T-helper 22 cell (primary cell): ENCODE data around the gene ZNF214.

ENCODE experiments used
- DNase-seq: peaks from one replicate; pipeline ENCODE4 v3.0.0-alpha.2; 2020; ENCODE audit warnings: low read depth

Gene ZNF214

DNA sequence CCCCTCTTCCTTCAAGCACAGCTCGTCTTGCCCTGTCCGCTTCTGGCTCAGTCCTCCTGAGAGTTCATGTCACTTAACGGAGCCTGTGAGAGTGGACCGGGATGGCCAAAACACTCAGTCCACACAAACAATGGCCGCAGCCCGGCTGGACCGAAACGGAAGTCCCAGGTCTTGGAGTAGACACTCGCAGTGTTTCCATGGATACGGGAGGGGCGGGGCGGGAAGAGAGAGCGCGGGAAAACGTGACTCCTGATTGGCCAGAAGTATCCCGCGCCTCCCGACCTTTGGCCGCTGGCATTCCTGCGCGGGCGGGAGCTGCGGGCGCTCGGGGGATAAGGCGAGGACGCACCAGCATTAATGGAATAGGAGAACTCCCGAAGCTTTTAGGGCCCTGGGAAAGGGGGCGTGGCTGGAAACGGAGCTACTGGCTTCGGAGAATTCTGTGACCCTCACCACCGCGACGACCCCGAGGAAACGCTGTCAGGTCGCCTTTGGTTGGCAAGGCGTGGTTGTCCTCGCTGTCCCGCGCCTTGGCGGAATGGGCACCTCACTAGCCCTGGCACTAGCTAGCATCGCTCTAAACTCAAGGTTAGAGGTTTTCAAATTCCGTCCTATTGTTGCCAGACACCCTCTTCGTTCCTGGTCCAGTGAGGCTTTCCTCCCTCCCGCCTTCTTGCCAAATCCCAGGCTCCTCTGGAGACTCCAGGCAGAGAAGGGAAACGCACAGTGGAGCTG, at the start of gene ZNF214, which contains the start of gene NLRP14:
TSS of gene ZNF214 (minus strand) at position 164 of the 735 bp plus-strand sequence. CDS start 17,511 bp downstream, outside the sequence.
TSS of gene NLRP14 (plus strand) at position 297 of the 735 bp plus-strand sequence. CDS start 18,108 bp downstream, outside the sequence.
- no peak for DNase-seq

DNA sequence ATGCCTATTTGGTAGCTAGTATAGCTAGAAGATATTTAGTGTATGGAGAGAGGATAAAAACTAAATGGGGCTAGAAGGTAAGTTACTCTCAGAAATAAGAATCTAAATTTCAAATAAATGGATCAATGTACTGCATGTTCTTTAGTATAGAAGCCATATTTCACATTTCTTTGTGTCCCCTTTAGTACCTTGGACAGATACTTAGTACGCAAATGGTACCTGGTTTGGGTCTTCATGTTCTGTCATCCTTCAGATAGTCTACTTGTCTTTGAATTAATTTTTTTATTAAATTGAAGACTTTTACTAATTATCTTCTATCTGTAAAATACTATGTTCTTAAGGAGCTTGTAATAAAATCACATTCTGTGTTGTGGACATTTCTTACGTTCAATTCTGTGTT, 42.4 kb upstream of the ZNF214 start:
- DNase-seq, result no peak

DNA sequence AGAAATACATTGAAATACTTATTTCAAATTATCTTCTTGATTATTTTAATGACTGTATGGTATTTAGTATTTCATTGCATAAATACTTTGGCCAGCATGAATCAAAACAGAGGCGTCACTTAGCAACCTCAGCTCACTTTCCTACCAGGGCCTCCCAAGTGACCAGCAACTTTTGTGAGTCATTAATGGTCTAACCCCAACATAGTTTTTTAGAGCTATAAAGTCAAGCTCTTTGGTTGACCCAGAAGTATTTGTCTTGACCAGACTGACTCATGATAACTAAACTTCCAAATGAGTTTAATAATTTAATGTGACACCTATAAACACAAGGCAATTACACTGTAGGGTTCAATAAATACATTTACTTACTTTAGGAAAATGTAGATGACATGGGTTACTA, 40.7 kb upstream of the ZNF214 start:
- no peak for DNase-seq

- no peak for DNase-seq
Measured at GRCh38 chr11:7057641-7058040, 37.5 kb upstream of the ZNF214 start.

DNA sequence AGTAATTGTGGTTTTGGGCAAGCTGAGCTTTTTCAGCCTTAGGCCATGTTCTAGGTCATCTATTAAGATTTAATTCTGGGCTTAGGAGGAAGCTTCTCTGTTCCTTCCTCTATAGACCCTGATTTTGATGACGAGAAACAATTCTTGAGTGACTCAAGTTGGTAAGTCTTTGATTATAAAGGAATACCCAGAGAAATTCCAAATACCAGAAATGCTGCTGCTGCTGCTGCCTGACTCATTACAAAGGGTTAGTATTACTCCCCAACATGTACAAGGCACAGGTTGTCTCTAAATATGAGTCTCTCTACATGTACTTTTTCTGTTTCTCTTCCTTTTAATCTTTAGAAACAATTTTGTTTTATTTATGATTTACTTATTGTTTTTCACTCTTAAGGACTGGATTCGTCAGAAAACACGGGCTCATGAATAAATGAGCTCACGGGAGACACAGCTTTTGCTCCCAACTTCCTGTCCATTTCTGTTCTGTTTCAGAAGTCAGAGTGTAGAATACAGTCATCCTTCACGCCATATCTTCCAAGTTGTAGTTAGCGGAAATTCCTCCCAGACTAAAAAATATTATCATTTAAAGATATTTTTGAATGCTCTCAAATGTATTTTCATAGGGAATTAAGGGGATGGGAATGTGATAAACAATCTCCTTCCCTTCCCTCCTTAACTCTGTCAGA, 36.8 kb upstream of the ZNF214 start:
- DNase-seq, result no peak

GRCh38 chr11:7050191-7050590, 30.0 kb upstream of the ZNF214 start:
- no peak for DNase-seq

GRCh38 chr11:7046474-7047175, 26.5 kb upstream of the ZNF214 start:
- no peak for DNase-seq

DNA sequence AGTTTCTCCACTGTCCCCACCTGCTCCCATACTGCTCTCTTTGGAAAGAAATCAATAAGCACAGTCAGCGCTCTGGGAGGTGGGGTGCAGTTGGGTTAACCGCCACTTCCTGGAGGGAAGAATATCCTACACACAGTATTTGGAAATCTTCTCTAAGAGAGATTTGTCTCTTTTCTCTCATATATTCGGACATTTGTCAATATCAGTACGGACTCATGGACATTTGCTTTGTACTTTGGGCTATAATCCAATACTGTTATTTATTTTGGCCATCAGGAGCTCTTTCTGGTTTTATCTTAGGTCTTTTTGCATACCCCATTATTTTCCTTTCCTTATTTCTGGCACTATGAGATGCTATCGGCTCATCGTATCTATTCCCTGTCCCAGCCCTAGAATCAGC, 13.9 kb upstream of the ZNF214 start:
- DNase-seq, result no peak

GRCh38 chr11:7032692-7033091, 12.5 kb upstream of the ZNF214 start:
- no peak for DNase-seq

DNA sequence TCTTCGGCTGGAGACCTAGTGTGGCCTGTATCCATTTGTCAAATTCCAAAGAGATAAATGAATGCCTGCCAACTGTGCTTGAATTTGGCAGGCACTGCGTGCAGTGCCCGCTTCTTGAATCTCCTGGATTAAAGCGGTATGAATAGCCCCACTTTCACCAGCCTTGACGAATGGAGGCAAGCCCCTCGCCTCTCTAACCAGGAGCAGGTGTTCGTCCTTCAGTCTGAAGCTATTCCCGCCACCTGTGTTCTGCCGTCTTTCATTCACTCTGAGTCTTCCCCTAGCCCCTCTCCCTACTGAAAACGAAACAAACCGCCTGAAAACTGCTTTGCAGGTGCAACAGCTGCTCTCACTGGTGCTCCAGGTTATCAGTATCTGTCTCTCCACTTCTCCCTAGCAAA, 11.3 kb upstream of the ZNF214 start:
- DNase-seq, result no peak

DNA sequence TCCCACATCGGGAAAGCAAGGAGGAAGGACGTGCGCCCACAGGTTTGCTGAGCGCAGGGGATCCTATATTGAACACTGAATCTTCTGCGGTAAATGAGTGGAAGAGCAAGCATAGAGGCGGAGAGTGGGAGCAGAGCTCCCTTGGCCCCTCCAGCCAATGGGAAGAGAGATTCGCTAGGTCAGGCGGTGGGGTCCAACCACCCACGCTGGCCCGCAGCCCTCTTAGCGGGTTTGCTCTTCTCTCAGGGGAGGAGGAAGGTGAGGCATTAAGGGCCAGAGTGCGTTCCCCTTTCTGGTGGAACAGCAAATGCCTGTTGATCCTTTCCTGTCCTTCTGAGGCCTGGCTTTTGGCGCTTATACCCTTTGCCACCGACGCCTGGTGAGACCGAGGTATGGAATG, 10.7 kb upstream of the ZNF214 start:
- no peak for DNase-seq

DNA sequence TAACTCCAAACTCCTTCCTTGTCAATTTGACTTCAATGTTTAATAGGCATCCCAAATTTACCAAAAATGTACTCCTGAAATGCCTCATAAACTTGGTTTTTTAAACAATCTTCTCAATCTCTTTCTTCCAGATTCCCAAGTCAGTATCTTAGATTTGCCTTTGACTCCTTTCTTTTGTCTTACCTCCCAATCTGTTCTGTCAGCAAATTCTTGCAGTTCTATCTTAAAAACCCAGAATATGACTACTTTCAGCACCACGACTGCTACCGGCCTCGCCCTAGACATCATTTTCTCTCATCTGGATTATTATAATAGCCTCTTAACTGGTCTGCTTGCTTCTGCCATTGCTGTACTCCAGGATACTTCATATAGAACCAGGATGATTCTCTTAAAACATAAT, 8.0 kb upstream of the ZNF214 start:
- no peak for DNase-seq

DNA sequence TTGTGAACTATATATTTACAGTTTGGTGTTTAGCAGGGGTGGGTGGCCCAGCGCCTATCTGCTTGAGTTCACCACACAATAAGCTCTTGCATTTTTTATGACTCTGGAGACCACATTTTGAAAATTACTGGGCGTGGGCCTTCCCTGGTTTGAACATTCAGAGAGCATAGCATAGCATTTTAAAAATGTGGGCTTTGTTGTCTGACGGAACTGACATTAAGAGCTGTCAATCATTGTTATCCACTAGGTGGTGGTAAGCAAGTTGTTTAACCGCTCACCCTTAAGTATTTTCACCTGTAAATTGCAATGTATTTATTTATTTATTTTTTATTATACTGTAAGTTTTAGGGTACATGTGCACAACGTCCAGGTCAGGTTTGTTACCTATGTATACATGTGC, 1.2 kb upstream of the ZNF214 start:
- no peak for DNase-seq

DNA sequence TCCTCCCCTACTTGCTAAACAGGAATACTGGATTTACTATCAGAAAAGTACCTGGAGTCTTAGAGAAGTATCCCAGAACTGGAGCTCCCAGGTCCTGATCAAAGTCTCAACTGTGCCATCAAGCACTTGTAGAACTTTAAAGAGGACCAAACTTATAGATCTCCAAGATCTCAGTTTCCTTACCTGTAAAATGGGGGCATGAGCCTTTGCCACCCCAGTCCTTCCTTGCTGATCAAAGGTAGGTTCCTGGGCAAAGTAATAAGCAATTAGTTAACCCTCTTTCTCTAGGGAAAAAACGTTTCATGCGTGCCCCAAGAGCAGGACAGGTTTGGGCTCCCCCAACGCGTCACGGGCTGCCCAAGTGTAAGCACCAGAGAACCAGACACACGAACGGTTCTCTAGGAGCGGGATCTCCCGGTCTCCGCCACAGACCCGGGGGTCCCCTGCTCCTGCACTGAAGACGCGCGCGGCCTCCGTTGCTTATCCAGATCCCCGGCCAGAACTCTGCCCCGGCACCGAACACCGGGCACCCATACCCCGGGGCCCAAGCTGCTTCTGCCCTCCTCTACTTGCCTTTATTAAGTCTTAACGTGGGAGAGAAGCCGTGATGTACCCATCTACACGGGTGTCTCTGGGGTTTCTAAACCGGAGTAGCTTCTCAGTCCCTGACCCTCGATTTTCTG, 505 bp downstream of the ZNF214 start:
- DNase-seq, result no peak

- no peak for DNase-seq
Measured at GRCh38 chr11:7016011-7016410, 4.1 kb downstream of the ZNF214 start.

DNA sequence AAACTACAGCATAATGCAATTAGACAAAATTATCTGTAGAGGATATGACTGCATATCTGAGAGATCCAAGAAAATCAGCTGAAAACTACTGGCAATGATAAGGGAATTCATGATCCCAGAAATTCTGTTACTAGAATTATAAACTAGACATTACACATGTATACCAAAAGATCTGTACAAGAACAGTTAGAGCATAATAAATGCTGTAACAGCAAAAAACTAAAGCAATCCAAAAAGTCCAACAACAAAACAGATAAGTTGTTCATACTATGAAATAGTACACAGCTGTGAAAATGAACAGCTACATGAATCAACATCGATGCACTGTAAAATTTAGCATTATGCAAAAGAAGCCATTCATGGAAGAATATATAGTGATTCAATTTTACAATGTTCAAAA, 6.0 kb downstream of the ZNF214 start:
- no peak for DNase-seq

DNA sequence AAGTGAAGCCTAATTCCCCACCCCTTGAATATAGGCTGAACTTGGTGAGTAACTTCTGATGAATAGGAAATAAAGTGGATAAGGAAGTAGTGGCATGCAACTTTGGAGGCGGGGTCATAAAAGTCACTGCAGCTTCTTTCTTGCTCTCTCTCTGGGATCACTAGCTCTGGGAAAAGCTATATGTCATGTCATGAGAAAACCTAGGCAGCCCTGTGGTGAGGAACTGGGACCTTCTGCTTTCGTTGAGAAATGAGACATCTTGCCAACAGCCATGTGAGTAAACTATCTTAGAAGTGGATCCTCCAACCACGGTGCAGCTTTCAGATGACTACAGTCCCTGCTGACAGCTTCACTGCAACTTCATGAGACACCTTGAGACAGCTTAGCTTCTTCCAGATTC, 15.7 kb downstream of the ZNF214 start:
- DNase-seq, result no peak

DNA sequence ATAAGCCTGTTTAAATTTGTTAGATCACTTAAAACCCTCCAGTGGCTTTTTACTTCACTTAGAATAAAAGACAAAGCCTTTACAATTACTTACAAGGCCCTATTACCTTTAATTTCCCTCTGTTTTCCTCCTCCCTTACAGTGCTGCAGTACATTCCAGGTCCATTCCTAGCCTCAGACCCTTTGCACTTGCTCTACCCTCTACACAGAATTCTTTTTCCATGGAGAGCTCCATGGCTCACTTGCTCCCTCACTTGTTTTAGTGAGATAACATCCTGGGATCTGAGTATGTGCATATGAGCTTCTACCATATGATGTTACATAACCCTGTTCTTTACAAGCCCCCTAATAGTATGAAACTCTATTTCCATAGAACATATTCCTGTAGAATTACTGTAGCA, 24.4 kb downstream of the ZNF214 start:
- DNase-seq, result no peak

- no peak for DNase-seq
Measured at GRCh38 chr11:6992457-6993417, 27.4 kb downstream of the ZNF214 start.

- no peak for DNase-seq
Measured at GRCh38 chr11:6992026-6992425, 28.1 kb downstream of the ZNF214 start.

- no peak for DNase-seq
Measured at GRCh38 chr11:6991227-6991626, 28.9 kb downstream of the ZNF214 start.
